AG09309 (cell line): ENCODE results near the gene FAM168A.
"Not testable (repeated sequence)": the region's sequence is repeated elsewhere in the genome, so short reads cannot be mapped to it uniquely, and the experiment has no call there.

Experiments used
- DNase-seq: peaks from one replicate; pipeline ENCODE4 v3.0.0-alpha.2; 2010; ENCODE audit warnings: low read depth
- H3K4me3 ChIP-seq: 2 replicates; pipeline ENCODE4 v1.5.1; 2011; ENCODE audit warnings: mild to moderate bottlenecking, low read depth, low read length, moderate library complexity; ENCODE audit not compliant: control insufficient read depth
- CTCF ChIP-seq: IDR thresholded peaks from 2 replicates; pipeline ENCODE4 v1.5.1; 2011; ENCODE audit warnings: mild to moderate bottlenecking, low read depth, low read length, inconsistent platforms; ENCODE audit not compliant: insufficient read depth, control insufficient read depth; ENCODE audit errors: missing control alignments

The FAM168A gene

GRCh38 chr11:73453562-73453961, 144.3 kb downstream of the FAM168A start:
- TF ChIP-seq CTCF, result no peak
- DNase-seq, result no peak
- no peak overlapping the region for H3K4me3 ChIP-seq

GRCh38 chr11:73452726-73453125, 145.2 kb downstream of the FAM168A start:
- no peak overlapping the region for H3K4me3 ChIP-seq
- no peak for DNase-seq
- no peak for TF ChIP-seq CTCF

- no peak for DNase-seq
- TF ChIP-seq CTCF, result no peak
- no peak overlapping the region for H3K4me3 ChIP-seq
Observed at GRCh38 chr11:73451896-73452295, 146.0 kb downstream of the FAM168A start.

- DNase-seq, result no peak
- no peak for TF ChIP-seq CTCF
- H3K4me3 ChIP-seq, result no peak overlapping the region
Observed at GRCh38 chr11:73446766-73447165, 151.1 kb downstream of the FAM168A start.

GRCh38 chr11:73445980-73446379, 151.9 kb downstream of the FAM168A start:
- no peak overlapping the region for H3K4me3 ChIP-seq
- no peak for TF ChIP-seq CTCF
- DNase-seq, result no peak

- no peak overlapping the region for H3K4me3 ChIP-seq
- DNase-seq, result no peak
- no peak for TF ChIP-seq CTCF
Observed at GRCh38 chr11:73439002-73439843, 158.7 kb downstream of the FAM168A start.

- not testable (repeated sequence) for DNase-seq
Observed at GRCh38 chr11:73436859-73437258, 161.1 kb downstream of the FAM168A start.

More at GRCh38 chr11:73436859-73437258, 161.1 kb downstream of the FAM168A start:
- H3K4me3 ChIP-seq, result not testable (repeated sequence)
